DOHH2 (cell line): ENCODE measurements around the gene SIM1.

Experiments
- H3F3A ChIP-seq: fragments of 200-600 bp; sonication (generic), shearing (Covaris generic); 2 replicates; pipeline ENCODE4 v1.6.0; 2016; ENCODE audit warnings: antibody characterized with exemption, mild to moderate bottlenecking; ENCODE audit not compliant: control insufficient read depth, insufficient read depth
- H3K27ac ChIP-seq: fragments of 200-600 bp; sonication (generic); 2 replicates; pipeline ENCODE4 v1.5.1; 2014; ENCODE audit warnings: low read depth, mild to moderate bottlenecking, low read length, moderate library complexity
- H3K27me3 ChIP-seq: fragments of 200-600 bp; sonication (generic); 2 replicates; pipeline ENCODE4 v1.6.1; 2014; ENCODE audit warnings: mild to moderate bottlenecking, low read length, mixed read lengths; ENCODE audit not compliant: control insufficient read depth
- H3K36me3 ChIP-seq: fragments of 200-600 bp; sonication (generic); 2 replicates; pipeline ENCODE4 v1.6.1; 2014; ENCODE audit warnings: mild to moderate bottlenecking, low read length, moderate library complexity, mixed read lengths; ENCODE audit not compliant: control insufficient read depth
- H3K4me1 ChIP-seq: fragments of 200-600 bp; sonication (generic); 2 replicates; pipeline ENCODE4 v1.6.1; 2014; ENCODE audit warnings: mild to moderate bottlenecking, low read length, mixed read lengths; ENCODE audit not compliant: control insufficient read depth
- H3K4me2 ChIP-seq: fragments of 200-600 bp; sonication (generic); 2 replicates; pipeline ENCODE4 v1.6.0; 2014; ENCODE audit warnings: mild to moderate bottlenecking, low read length, moderate library complexity
- H3K4me3 ChIP-seq: fragments of 200-600 bp; sonication (generic); 2 replicates; pipeline ENCODE4 v1.5.1; 2014; ENCODE audit warnings: mild to moderate bottlenecking, low read length, mixed read lengths
- H3K79me2 ChIP-seq: fragments of 200-600 bp; sonication (generic); 2 replicates; pipeline ENCODE4 v1.6.1; 2014; ENCODE audit warnings: mild to moderate bottlenecking, low read length, mixed read lengths; ENCODE audit not compliant: control insufficient read depth
- H3K9me2 ChIP-seq: fragments of 200-600 bp; sonication (generic); replicated peaks from 2 replicates; pipeline ENCODE4 v1.6.1; 2014; ENCODE audit warnings: mild to moderate bottlenecking, low read length, mixed read lengths; ENCODE audit not compliant: control insufficient read depth
- H3K9me3 ChIP-seq: fragments of 200-600 bp; sonication (generic); 2 replicates; pipeline ENCODE4 v1.6.1; 2014; ENCODE audit warnings: antibody characterized with exemption, low read length, mixed read lengths; ENCODE audit not compliant: control insufficient read depth, insufficient read depth
- H4K20me1 ChIP-seq: fragments of 200-600 bp; sonication (generic); 2 replicates; pipeline ENCODE4 v1.6.0; 2014; ENCODE audit warnings: low read depth, mild to moderate bottlenecking, antibody characterized with exemption, low read length, moderate library complexity; ENCODE audit not compliant: control insufficient read depth, insufficient read depth
- EZH2phosphoT487 ChIP-seq: fragments of 200-600 bp; sonication (generic); IDR thresholded peaks from 2 replicates; pipeline ENCODE4 v1.6.1; 2017; ENCODE audit warnings: borderline replicate concordance, mild to moderate bottlenecking, antibody characterized with exemption, low read length, moderate library complexity, mixed read lengths
- TF ChIP-seq, protein P1 (sequence below): fragments of 200-600 bp; sonication (generic); IDR thresholded peaks from one replicate; pipeline ENCODE4 v1.5.1; 2014; ENCODE audit warnings: antibody characterized with exemption, mild to moderate bottlenecking, low read depth, low read length; ENCODE audit not compliant: poor library complexity, severe bottlenecking

SIM1 gene

DNA sequence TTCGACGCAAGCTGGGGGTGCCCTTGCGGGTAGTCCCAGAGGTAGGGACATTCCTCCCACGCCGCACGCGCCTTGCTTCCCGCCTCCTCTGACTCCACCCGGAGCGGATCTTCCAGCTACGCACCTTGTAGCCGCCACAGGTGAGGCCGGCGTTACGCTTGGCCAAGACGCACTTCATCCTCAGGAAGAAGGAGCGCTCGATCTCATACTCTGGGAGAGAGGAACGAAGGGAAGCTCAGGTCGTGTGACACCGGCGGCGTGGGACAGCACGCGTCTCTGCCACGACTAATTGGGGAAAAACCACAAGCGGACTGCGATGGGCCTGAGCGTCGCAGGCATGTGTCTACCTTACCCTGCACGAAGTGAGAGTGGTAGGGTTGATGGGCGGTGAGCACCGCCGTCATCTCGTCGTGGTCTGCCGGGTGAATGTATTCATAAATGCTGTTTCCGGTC lies 15.5 kb downstream of the SIM1 start:
- Histone ChIP-seq H3K9me2 (no peaks in the 10 kb centered on the region), H3K9me3 (no peaks in the 10 kb centered on the region; the same call in 1 of the 2 replicates), H3K27me3 (peaks cover 7% of the 10 kb centered on the region), H3K36me3 (no peaks in the 10 kb centered on the region), H3K4me1 (no peaks in the 10 kb centered on the region), H3K4me2 (no peak overlapping the region), H3K4me3 (no peak overlapping the region), H3K27ac (no peak overlapping the region), H4K20me1 (no peaks in the 10 kb centered on the region), H3K79me2 (no peaks in the 10 kb centered on the region), H3F3A (no peaks in the 10 kb centered on the region)
- no peak for TF ChIP-seq EZH2phosphoT487
- TF ChIP-seq, protein P1, sequence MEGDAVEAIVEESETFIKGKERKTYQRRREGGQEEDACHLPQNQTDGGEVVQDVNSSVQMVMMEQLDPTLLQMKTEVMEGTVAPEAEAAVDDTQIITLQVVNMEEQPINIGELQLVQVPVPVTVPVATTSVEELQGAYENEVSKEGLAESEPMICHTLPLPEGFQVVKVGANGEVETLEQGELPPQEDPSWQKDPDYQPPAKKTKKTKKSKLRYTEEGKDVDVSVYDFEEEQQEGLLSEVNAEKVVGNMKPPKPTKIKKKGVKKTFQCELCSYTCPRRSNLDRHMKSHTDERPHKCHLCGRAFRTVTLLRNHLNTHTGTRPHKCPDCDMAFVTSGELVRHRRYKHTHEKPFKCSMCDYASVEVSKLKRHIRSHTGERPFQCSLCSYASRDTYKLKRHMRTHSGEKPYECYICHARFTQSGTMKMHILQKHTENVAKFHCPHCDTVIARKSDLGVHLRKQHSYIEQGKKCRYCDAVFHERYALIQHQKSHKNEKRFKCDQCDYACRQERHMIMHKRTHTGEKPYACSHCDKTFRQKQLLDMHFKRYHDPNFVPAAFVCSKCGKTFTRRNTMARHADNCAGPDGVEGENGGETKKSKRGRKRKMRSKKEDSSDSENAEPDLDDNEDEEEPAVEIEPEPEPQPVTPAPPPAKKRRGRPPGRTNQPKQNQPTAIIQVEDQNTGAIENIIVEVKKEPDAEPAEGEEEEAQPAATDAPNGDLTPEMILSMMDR: no peak

DNA sequence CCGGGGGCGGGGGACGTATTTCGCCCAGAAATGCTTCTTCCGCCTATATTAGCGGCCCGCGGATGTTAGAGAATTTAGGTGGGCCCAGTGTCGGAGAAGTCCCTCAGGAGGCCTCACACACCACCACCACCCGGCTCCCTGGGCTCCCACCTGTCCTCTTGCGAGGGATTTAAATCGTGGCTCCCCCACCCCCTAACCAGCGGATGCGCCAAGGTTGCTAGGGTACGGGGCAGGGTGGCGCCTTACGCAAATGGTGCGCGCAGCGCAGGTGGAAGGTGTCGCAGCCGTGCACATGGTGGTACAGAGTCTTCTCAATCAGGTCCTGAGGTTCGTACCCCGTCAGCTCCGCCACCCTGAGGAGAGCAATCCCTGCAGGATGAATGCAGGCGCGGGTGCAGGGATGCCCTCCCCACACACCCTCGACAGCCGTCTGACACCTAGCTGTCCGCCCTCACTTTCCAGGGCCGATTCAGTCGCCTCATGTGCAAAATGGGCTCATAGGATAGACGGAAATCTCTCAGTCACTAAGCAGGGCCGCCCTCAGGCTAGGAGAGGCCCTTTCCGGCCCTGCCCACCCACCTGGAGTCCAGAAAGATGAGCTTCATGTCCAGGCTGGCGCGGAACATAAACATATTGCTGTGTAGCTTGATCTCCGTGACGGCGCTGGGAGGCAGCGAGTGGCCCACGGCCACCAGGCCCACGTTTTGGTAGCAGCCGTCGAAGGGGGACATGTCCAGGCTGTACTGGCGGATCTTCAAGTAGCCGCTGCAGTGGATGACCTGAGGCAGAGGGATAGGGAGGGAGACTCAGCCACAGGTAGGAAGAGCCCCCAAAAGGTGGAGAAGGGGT lies 16.6 kb downstream of the SIM1 start:
- no peaks in the 10 kb centered on the region; the same call in 1 of the 2 replicates for H3K9me3 ChIP-seq
- H3K79me2 ChIP-seq: no peaks in the 10 kb centered on the region
- H3K27me3 ChIP-seq: peaks cover 9% of the 10 kb centered on the region
- H3K4me2 ChIP-seq: no peak overlapping the region
- H3K36me3 ChIP-seq: no peaks in the 10 kb centered on the region
- no peaks in the 10 kb centered on the region for H3K4me1 ChIP-seq
- TF ChIP-seq, protein P1: no peak
- no peak for TF ChIP-seq EZH2phosphoT487
- H3K27ac ChIP-seq: no peak overlapping the region
- no peaks in the 10 kb centered on the region for H3K9me2 ChIP-seq
- no peak overlapping the region for H3K4me3 ChIP-seq
- H3F3A ChIP-seq: no peaks in the 10 kb centered on the region
- H4K20me1 ChIP-seq: no peaks in the 10 kb centered on the region

DNA sequence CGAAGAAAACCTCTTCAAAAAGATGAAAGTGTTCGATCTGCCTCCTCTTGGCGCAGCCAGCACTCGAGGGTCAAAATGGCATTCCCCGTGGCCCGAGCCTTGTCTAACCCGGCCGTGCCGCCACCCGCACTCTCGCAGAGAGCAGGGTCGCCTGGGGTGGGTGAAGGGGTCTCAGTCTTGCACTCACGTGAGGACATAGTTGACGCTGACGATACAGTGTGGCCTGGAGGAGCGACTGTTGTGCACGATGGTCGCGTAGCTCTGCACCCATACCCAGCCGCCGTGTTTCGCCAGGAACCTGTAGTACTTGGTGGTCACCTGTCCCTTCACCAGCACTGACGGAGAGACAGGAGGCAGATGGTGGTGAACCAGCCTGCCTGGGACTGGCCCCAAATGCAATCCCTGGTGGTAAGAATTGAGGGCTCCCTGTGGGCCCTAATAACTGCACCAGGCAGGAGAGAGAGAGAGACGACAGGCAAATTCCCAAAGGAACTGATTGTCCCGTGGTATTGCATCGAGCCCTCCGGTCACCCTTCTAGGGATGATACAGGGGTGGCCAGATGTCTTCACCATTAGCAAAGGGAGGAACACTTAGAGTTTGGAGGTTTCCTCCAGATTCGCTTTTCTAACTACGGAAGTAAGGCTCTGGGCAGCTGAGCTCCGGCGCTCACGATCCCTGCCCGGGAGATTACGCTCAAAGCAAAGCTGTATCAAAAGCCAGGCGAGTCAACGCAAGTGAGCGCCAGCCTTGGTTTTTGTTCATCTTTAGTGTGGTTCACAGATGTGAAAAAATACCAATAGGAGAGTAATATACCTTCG lies 17.4 kb downstream of the SIM1 start:
- no peak overlapping the region for H3K4me2 ChIP-seq
- no peak overlapping the region for H3K4me3 ChIP-seq
- no peaks in the 10 kb centered on the region for H4K20me1 ChIP-seq
- no peaks in the 10 kb centered on the region for H3K79me2 ChIP-seq
- H3K27ac ChIP-seq: no peak overlapping the region
- H3K36me3 ChIP-seq: no peaks in the 10 kb centered on the region
- H3K9me3 ChIP-seq: no peaks in the 10 kb centered on the region; the same call in 1 of the 2 replicates
- no peaks in the 10 kb centered on the region for H3K9me2 ChIP-seq
- TF ChIP-seq, protein P1: no peak
- no peak for TF ChIP-seq EZH2phosphoT487
- H3F3A ChIP-seq: no peaks in the 10 kb centered on the region
- H3K27me3 ChIP-seq: peaks cover 11% of the 10 kb centered on the region
- no peaks in the 10 kb centered on the region for H3K4me1 ChIP-seq
